ENCODE measurements around the gene FLRT1.
"Not testable (repeated sequence)": the region's sequence is repeated elsewhere in the genome, so short reads cannot be mapped to it uniquely, and the experiment has no call there.

DNA sequence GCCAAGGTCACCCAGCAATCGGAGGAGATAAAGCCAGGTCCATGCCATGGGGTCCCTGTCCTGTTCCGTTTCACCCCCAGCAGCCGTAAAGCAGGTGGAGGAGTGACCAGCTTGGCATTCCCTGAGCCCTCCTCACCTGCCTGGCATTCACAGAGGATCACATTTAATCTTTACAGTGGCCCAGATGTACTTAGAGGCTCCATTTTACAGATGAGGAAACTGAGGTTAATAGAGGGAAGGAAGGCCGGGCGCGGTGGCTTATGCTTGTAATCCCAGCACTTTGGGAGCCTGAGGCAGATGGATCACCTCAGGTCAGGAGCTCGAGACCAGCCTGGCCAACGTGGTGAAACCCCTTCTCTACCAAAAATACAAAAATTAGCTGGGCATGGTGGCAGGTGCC lies 11.6 kb downstream of the FLRT1 start:
- TF ChIP-seq, protein P1, sequence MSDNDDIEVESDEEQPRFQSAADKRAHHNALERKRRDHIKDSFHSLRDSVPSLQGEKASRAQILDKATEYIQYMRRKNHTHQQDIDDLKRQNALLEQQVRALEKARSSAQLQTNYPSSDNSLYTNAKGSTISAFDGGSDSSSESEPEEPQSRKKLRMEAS (IDR thresholded peaks at IDR 0.05), result not testable (repeated sequence)
- not testable (repeated sequence) for TF ChIP-seq CTCF (IDR thresholded peaks at IDR 0.05; ENCODE audit: low read depth, low read length, missing input control); SP1 (IDR thresholded peaks at IDR 0.05); HNF4G (IDR thresholded peaks at IDR 0.05); TAF1 (conservative IDR thresholded peaks at IDR 0.05); REST (IDR thresholded peaks at IDR 0.05); FOXA1 (IDR thresholded peaks at IDR 0.05)
